Hepatocyte (in vitro differentiated cells): ENCODE measurements around the gene KIAA0319L. TPM values are rescaled to one million over a fixed set of nuclear protein-coding genes. Genes with fewer than 3 reads are reported as not detected.

Experiments
- DNase-seq: peaks from one replicate; pipeline ENCODE4 v3.0.0-alpha.2; 2016; ENCODE audit warnings: low spot score
- H2AFZ ChIP-seq: fragments of 200-600 bp; sonication (generic); 2 replicates; pipeline ENCODE4 v1.6.0; 2016; ENCODE audit warnings: antibody characterized with exemption, mild to moderate bottlenecking
- H3K27ac ChIP-seq: fragments of 200-600 bp; sonication (generic); 2 replicates; pipeline ENCODE4 v1.5.1; 2016; ENCODE audit warnings: mild to moderate bottlenecking
- H3K27me3 ChIP-seq: fragments of 200-600 bp; sonication (generic); 2 replicates; pipeline ENCODE4 v1.6.1; 2016
- H3K36me3 ChIP-seq: fragments of 200-600 bp; sonication (generic); replicated peaks from 2 replicates; pipeline ENCODE4 v1.5.1; 2016; ENCODE audit warnings: low read depth; ENCODE audit not compliant: insufficient read depth
- H3K4me1 ChIP-seq: fragments of 200-600 bp; sonication (generic); 2 replicates; pipeline ENCODE4 v1.5.1; 2016; ENCODE audit warnings: mild to moderate bottlenecking, moderate library complexity; ENCODE audit not compliant: insufficient read depth
- H3K4me2 ChIP-seq: fragments of 200-600 bp; sonication (generic); 2 replicates; pipeline ENCODE4 v1.6.0; 2016
- H3K4me3 ChIP-seq: fragments of 200-600 bp; sonication (generic); 2 replicates; pipeline ENCODE4 v1.5.1; 2016; ENCODE audit warnings: mild to moderate bottlenecking
- H3K79me2 ChIP-seq: fragments of 200-600 bp; sonication (generic); 2 replicates; pipeline ENCODE4 v1.6.0; 2017; ENCODE audit warnings: mild to moderate bottlenecking
- H3K9me2 ChIP-seq: fragments of 200-600 bp; sonication (generic); replicated peaks from 2 replicates; pipeline ENCODE4 v1.6.0; 2017; ENCODE audit warnings: mild to moderate bottlenecking; ENCODE audit not compliant: insufficient read depth
- H3K9me3 ChIP-seq: fragments of 200-600 bp; sonication (generic); 2 replicates; pipeline ENCODE4 v1.5.1; 2016; ENCODE audit warnings: low read depth, mild to moderate bottlenecking
- H4K20me1 ChIP-seq: fragments of 200-600 bp; sonication (generic); 2 replicates; pipeline ENCODE4 v1.6.0; 2016; ENCODE audit warnings: mild to moderate bottlenecking; ENCODE audit not compliant: insufficient read depth, poor library complexity, severe bottlenecking
- CTCF ChIP-seq: fragments of 200-600 bp; sonication (generic); IDR thresholded peaks from 2 replicates; pipeline ENCODE4 v1.5.1; 2016; ENCODE audit warnings: antibody characterized with exemption, mild to moderate bottlenecking; ENCODE audit not compliant: poor library complexity
- EZH2 ChIP-seq: fragments of 200-600 bp; sonication (generic); IDR thresholded peaks from 2 replicates; pipeline ENCODE4 v1.6.1; 2016; ENCODE audit warnings: antibody characterized with exemption, mild to moderate bottlenecking, borderline replicate concordance
- EZH2phosphoT487 ChIP-seq: fragments of 200-600 bp; sonication (generic); IDR thresholded peaks from one replicate; pipeline ENCODE4 v1.6.1; 2018; ENCODE audit warnings: antibody characterized with exemption, mild to moderate bottlenecking, low read depth, moderate library complexity; ENCODE audit not compliant: unreplicated experiment, severe bottlenecking
- WGBS: methylation state at CpG from one replicate; pipeline ENCODE4 v1.1.6; 2016; ENCODE audit warnings: low lambda C conversion rate; ENCODE audit errors: missing lambda C conversion rate; 5-methylcytosine and 5-hydroxymethylcytosine counted together
- polyA plus RNA-seq: library from polyadenylated mRNA; unstranded; fragments of >200 nt; fragmentation: Nextera tagmentation; extraction: Ambion mirVana; gene quantifications from 2 replicates; pipeline ENCODE4 v1.2.1, GENCODE V29; 2016
- total RNA-seq: library from RNA; depleted of rRNA; stranded (reverse); fragments of >200 nt; gene quantifications from 2 replicates; pipeline ENCODE4 v1.2.3, GENCODE V29; 2014

The KIAA0319L gene
- total and polyA plus RNA-seq, 2 experiments from 2014 or later: 56.3 to 77.7 TPM

GRCh38 chr1:35490250-35490649 lies 67.0 kb downstream of the KIAA0319L start:
- Histone ChIP-seq H3K36me3 (no peaks in the 10 kb centered on the region), H3K4me1 (peaks cover 19% of the 10 kb centered on the region), H3K4me3 (no peak overlapping the region), H3K9me2 (no peaks in the 10 kb centered on the region), H3K9me3 (no peaks in the 10 kb centered on the region), H2AFZ (no peak overlapping the region), H3K27ac (no peak overlapping the region), H3K4me2 (no peak overlapping the region), H3K27me3 (no peaks in the 10 kb centered on the region), H3K79me2 (peaks cover 3% of the 10 kb centered on the region), H4K20me1 (no peaks in the 10 kb centered on the region)
- no peak for DNase-seq
- WGBS: 90% methylated on average over 1 of the region's 1 CpG
- no peak for TF ChIP-seq CTCF
- no peak for TF ChIP-seq EZH2phosphoT487
- TF ChIP-seq EZH2: no peak

- H3K36me3 ChIP-seq: no peaks in the 10 kb centered on the region
- no peaks in the 10 kb centered on the region for H4K20me1 ChIP-seq
- H3K9me2 ChIP-seq: no peaks in the 10 kb centered on the region
- H2AFZ ChIP-seq: no peak overlapping the region
- no peak overlapping the region for H3K4me3 ChIP-seq
- 75% methylated on average over 2 of the region's 2 CpGs for WGBS
- no peaks in the 10 kb centered on the region for H3K27me3 ChIP-seq
- no peak for DNase-seq
- peak overlapping the region; percentile 47 for H3K4me2 ChIP-seq
- TF ChIP-seq EZH2 (no peak), CTCF (no peak), EZH2phosphoT487 (no peak)
- H3K79me2 ChIP-seq: peaks cover 3% of the 10 kb centered on the region
- H3K4me1 ChIP-seq: peaks cover 19% of the 10 kb centered on the region
- no peaks in the 10 kb centered on the region for H3K9me3 ChIP-seq
- peak overlapping the region; percentile 39 for H3K27ac ChIP-seq
These were observed 68.9 kb downstream of the KIAA0319L start for GRCh38 chr1:35488336-35488735.

- Histone ChIP-seq H3K27ac (no peak overlapping the region), H2AFZ (no peak overlapping the region), H4K20me1 (no peaks in the 10 kb centered on the region), H3K4me1 (peaks cover 19% of the 10 kb centered on the region), H3K27me3 (no peaks in the 10 kb centered on the region), H3K9me3 (no peaks in the 10 kb centered on the region), H3K4me3 (no peak overlapping the region), H3K79me2 (peaks cover 3% of the 10 kb centered on the region), H3K4me2 (no peak overlapping the region), H3K9me2 (no peaks in the 10 kb centered on the region), H3K36me3 (no peaks in the 10 kb centered on the region)
- peak; percentile 23 for DNase-seq
- no peak for TF ChIP-seq CTCF
- TF ChIP-seq EZH2phosphoT487: no peak
- no peak for TF ChIP-seq EZH2
- 77% methylated on average over 3 of the region's 3 CpGs for WGBS
These were observed 70.3 kb downstream of the KIAA0319L start for GRCh38 chr1:35486858-35487408.

- Histone ChIP-seq H3K4me1 (no peaks in the 10 kb centered on the region), H3K36me3 (peaks cover 4% of the 10 kb centered on the region), H3K4me2 (no peak overlapping the region), H3K9me2 (no peaks in the 10 kb centered on the region), H3K79me2 (peaks cover 5% of the 10 kb centered on the region), H3K9me3 (no peaks in the 10 kb centered on the region), H4K20me1 (no peaks in the 10 kb centered on the region), H3K27me3 (no peaks in the 10 kb centered on the region), H3K27ac (no peak overlapping the region), H2AFZ (no peak overlapping the region), H3K4me3 (no peak overlapping the region)
- no peak for TF ChIP-seq EZH2
- TF ChIP-seq EZH2phosphoT487: no peak
- TF ChIP-seq CTCF: no peak
- no peak for DNase-seq
- WGBS: 97% methylated on average over 2 of the region's 2 CpGs
These were observed 76.0 kb downstream of the KIAA0319L start for GRCh38 chr1:35481229-35481628.
